Stimulated activated CD8-positive, alpha-beta memory T cell treated with anti-CD3 and anti-CD28 coated beads, Interleukin-4, amount 100 ng/mL, for 48 hours (primary cell): ENCODE results near the gene PLIN4.

ENCODE experiments used
- DNase-seq: peaks from one replicate; pipeline ENCODE4 v3.0.0-alpha.2; 2020

PLIN4 gene

GRCh38 chr19:4524808-4525562 is 6.7 kb upstream of the PLIN4 start:
- DNase-seq = peak; percentile 88

GRCh38 chr19:4523306-4524110 is 5.2 kb upstream of the PLIN4 start:
- peak; percentile 66 for DNase-seq

- no peak for DNase-seq
Observed at GRCh38 chr19:4522291-4523002, 4.2 kb upstream of the PLIN4 start.

- DNase-seq = no peak
Observed at GRCh38 chr19:4521888-4522242, 3.6 kb upstream of the PLIN4 start.

- DNase-seq = no peak
Observed at GRCh38 chr19:4521170-4521887, 3.0 kb upstream of the PLIN4 start.

GRCh38 chr19:4519521-4520277 is 1.4 kb upstream of the PLIN4 start:
- DNase-seq = no peak

DNA sequence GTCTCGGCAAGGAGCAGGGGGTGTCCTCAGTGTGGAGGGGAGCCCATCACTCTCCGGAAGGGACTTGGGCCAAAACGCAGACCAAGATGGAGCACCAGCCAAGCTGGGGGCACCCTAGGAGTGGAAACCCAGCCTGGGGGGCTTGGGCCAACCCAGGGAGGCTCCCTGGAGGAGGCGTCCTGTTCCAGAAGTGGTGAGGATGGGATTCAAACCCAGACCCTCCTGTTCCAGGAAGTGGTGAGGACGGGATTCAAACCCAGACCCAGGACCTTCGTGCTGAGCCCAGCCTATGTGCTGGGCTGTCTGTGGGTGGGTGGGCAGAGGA is 848 bp upstream of the PLIN4 start:
- no peak for DNase-seq

DNA sequence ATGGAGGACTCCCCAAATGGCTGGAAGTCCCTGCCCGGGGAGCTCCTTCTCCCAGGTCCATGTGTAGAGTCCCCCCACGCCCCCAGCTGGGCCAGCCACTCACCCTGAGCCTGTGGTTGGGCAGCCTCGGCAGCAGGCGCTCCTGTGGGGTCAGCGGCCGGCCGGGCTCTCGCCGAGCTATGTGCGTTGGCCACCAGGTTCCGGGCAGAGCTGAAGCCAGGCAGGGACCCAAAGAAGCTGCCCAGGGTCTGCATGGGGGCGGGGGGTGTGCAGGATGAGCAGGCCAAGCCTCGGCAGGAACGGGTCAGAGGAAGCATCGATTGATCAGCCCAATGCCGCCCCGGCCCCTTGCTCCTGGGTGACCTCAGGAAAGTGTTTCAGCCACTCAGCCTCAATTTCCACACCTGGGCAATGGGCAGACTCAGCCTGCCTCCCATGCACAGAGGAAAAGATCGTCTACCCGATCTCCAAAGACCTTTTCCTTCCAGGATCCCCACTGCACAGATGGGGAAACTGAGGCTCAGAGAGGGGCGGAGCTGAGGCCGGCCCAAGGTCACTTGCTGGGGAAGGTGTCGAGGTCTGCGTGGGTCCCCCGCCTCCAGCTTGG is 732 bp downstream of the PLIN4 start:
- no peak for DNase-seq

DNA sequence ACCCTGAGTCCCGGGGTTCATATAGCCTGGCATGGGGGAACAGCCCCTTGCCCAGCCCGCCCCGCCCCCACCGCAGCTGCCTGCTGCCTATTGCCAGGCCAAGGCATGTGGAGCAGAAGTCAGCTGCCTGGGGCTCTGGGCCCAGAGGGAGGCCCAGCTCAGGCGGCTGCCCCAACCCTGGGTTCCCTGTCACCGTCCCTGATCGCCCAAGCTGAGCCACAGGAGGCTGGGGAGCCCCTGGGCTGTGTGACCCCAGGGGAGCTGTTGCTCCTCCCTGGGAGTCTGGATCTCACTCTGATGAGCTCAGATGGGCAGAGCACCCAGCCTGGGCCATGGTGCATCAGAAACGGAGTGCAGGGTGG is 1.4 kb downstream of the PLIN4 start:
- no peak for DNase-seq

DNA sequence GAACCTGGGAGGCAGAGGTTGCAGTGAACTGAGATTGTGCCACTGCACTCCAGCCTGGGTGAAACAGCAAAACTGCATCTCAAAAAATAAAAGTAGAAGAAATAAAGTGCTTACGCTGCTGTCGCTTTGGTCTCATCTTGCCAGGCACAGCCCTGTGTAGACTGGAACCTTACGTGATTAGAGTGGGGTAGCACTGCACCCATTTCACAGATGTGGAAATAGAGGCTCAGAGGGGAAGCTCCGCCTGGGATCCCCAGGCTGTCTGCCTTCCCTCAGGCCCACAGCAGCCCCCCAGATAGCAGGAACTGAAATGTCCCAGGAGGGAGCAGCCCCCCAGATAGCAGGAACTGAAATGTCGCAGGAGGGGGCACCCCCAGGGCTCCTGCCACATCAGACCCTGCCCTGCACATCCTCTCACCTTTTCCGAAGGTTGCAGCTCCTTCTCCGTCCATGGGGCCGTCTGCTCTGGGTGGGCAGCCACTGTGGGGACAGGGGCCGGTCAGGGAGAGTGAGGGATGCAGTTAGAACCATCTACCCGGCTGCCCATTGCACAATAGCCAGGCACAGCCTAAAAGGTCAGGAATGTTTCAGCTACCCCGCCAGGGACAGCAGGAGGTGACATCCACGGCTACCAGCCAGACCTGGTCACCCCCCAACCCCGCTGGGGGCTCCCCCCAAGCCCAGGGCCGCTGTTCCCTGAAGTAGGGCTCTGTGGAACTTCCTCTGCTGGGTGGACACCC is 1.9 kb downstream of the PLIN4 start:
- DNase-seq = no peak

DNA sequence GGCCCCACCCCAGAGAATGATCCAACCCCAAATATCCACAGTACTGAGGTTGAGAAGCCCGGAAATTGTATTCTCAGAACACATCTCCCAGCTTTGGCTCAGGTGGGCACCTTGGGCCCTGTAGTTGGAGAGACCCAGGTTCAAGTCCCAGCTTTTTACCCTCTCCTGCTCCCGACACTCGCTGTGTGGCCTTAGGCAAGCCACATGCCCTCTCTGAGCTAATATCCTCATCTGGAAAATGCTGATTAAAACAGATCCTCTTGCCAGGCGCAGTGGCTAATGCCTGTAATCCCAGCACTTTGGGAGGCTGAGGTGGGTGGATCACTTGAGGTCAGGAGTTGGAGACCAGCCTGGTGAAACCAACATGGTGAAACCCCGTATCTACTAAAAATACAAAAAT is 2.6 kb downstream of the PLIN4 start:
- no peak for DNase-seq

- DNase-seq = no peak
Observed at GRCh38 chr19:4513248-4513647, 5.0 kb downstream of the PLIN4 start.

DNA sequence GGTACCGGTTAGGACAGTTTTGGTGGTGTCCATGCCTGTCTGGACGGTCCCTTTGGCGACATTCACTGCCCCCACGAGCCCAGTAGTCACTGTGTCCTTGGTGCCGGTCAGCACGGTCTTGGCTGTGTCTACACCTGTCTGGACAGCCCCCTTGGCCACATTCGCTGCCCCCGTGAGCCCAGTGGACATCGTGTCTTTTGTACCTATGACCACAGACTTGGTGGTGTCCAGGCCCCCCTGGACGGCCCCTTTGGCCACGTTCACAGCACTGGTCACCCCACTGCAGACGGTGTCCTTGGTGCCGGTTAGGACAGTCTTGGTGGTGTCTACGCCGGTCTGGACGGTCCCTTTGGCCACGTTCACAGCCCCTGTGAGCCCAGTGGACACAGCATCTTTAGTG is 6.2 kb downstream of the PLIN4 start:
- no peak for DNase-seq

- no peak for DNase-seq
Observed at GRCh38 chr19:4511300-4512054, 6.8 kb downstream of the PLIN4 start.

- no peak for DNase-seq
Observed at GRCh38 chr19:4510435-4511255, 7.6 kb downstream of the PLIN4 start.

DNA sequence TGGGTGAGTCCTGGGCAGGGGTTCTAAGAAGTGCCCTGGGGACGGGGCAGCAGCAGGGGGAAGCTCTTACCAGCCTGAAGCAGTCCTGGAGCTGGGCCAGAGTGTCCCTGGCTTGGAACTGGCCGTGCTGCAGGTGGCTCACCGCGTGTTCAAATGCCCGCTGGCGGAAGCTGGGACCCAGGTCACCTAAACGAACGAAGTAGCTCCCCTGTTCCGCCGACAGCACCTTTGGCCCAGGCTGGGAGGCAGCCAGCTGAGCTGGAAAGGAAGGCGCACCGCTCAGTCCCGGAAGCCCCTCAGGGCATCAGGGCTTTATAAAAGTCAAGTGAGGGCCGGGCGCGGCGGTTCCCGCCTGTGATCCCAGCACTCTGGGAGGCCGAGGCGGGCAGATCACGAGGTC is 9.6 kb downstream of the PLIN4 start:
- DNase-seq = no peak

- no peak for DNase-seq
Observed at GRCh38 chr19:4507804-4508203, 10.5 kb downstream of the PLIN4 start.

DNA sequence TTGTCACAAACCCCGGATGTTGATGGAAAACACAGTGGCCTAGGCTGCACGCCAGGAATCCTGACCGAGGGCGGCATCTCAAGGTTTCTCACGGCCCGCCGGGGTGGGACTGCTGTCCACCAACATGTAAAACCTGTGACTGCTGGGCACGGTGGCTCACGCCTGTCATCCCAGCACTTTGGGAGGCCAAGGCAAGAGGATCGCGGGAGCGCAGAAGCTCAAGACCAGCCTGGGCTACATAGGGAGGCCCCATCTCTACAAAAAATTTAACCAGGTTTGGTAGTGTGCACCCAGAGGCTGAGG is 11.2 kb downstream of the PLIN4 start:
- no peak for DNase-seq

DNA sequence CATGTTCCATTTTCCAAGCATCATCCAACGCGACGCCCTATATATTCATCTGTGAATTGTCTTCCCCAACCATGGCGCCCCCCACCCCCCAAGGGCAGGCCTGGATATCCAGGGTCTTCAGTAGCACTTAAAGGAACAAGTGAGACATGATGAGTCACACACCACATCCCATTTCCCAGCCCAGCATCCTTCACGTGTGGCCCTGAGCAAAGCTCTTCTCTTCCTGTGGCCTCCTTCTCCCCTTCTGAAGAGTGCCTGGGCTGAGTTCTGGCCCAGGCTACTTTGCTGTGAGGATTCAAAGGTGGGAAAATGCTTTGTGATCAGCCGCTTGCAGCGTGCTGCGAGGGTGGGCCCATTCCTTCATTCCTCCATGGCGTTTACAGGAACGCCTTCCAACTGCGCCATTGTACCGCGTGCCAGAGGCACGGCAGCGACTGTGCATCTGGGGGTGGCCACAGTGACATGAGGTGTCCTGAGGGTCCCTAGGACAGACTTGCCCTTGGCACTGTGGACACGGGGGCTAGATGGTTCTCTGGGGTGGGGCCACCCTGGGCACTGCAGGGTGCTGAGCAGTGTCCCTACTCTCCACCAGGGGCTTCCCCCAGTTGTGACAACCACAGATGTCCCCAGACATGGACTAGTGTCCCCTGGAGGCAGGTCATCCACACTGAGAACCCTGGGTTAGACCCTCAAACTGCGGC is 11.7 kb downstream of the PLIN4 start:
- no peak for DNase-seq
